Esophagus muscularis mucosa (tissue), 4 donors: Measurements from ENCODE around the gene PACSIN2.

Source experiments
- EP300 ChIP-seq: sonication (generic); formaldehyde crosslinking; IDR thresholded peaks from one replicate; pipeline ENCODE4 v1.6.1; 2017; ENCODE audit warnings: antibody characterized with exemption
- POLR2A ChIP-seq: fragments of 450-650 bp; IDR thresholded peaks from one replicate; pipeline ENCODE4 v1.6.1; 2017; ENCODE audit warnings: antibody characterized with exemption, moderate library complexity, mild to moderate bottlenecking, low read depth
- POLR2AphosphoS5 ChIP-seq, 2 donors: sonication (generic); formaldehyde crosslinking; IDR thresholded peaks; one replicate each; pipeline ENCODE4 v1.6.1; 2017; ENCODE audit warnings: antibody characterized with exemption in 2 of 2
- TF ChIP-seq, protein P1 (sequence below), 3 experiments: fragments of 200-600 bp in 2 of 3; fragments of 450-650 bp in 1 of 3; sonication (generic) in 2 of 3; IDR thresholded peaks; one replicate each; pipeline ENCODE4 v1.5.1; 2017 to 2019; ENCODE audit warnings: antibody characterized with exemption in 3 of 3, mild to moderate bottlenecking in 2 of 3, moderate library complexity in 1 of 3

DNA sequence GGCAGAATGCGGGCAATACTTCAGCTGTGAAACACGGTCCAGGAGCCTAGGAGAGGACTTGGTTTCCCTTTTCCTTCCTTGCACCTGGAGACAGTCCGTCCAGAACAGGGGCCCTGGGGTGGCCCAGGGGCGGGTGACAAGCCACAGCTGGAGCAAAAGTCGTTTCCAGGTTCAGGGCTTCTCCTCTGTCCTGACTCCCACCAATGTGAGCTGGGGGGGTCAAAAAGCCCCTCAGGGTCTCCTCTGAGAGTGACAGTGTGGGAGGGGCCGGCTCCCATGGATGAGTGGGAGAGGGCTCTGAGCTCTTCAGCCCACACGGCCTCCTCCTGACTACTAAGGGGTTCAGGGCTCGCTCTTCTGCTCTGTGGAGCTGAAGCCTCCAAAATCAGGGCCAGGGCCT, 137.8 kb downstream of the PACSIN2 start:
- TF ChIP-seq, protein P1, sequence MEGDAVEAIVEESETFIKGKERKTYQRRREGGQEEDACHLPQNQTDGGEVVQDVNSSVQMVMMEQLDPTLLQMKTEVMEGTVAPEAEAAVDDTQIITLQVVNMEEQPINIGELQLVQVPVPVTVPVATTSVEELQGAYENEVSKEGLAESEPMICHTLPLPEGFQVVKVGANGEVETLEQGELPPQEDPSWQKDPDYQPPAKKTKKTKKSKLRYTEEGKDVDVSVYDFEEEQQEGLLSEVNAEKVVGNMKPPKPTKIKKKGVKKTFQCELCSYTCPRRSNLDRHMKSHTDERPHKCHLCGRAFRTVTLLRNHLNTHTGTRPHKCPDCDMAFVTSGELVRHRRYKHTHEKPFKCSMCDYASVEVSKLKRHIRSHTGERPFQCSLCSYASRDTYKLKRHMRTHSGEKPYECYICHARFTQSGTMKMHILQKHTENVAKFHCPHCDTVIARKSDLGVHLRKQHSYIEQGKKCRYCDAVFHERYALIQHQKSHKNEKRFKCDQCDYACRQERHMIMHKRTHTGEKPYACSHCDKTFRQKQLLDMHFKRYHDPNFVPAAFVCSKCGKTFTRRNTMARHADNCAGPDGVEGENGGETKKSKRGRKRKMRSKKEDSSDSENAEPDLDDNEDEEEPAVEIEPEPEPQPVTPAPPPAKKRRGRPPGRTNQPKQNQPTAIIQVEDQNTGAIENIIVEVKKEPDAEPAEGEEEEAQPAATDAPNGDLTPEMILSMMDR (IDR thresholded peaks at IDR 0.05) = no peak
- TF ChIP-seq EP300 = no peak
- TF ChIP-seq POLR2A = no peak
- TF ChIP-seq POLR2AphosphoS5 (IDR thresholded peaks at IDR 0.05) = no peak
